Measurements from ENCODE around the gene SAP25.
"Not testable (repeated sequence)": the region's sequence is repeated elsewhere in the genome, so short reads cannot be mapped to it uniquely, and the experiment has no call there.

Gene SAP25

GRCh38 chr7:100535982-100536381, 37.7 kb downstream of the SAP25 start:
- DNase-seq (ENCODE audit: low spot score) = not testable (repeated sequence)

- no peak for DNase-seq (ENCODE audit: low spot score)
These were observed 41.3 kb downstream of the SAP25 start for GRCh38 chr7:100532165-100533022.

- DNase-seq (ENCODE audit: low spot score) = not testable (repeated sequence)
These were observed 45.4 kb downstream of the SAP25 start for GRCh38 chr7:100528108-100528866.

GRCh38 chr7:100523192-100523591, 50.5 kb downstream of the SAP25 start:
- DNase-seq (ENCODE audit: low spot score) = not testable (repeated sequence)

All from AG20443 (cell line).